ENCODE results near the gene TRAPPC3L. TPM values are rescaled to one million over a fixed set of nuclear protein-coding genes. Genes with fewer than 3 reads are reported as not detected.

Gene TRAPPC3L
- polyA plus RNA-seq, 1 of the 3 experiments (the other 2 are of a cell fraction): 0.03 TPM

GRCh38 chr6:116550796-116551195 lies 5.3 kb upstream of the TRAPPC3L start (continued):
- TF ChIP-seq USF2 (IDR thresholded peaks at IDR 0.05; ENCODE audit: borderline replicate concordance, low read depth, low read length) (no peak), JUND (IDR thresholded peaks at IDR 0.05) (no peak)

- H3K27me3 ChIP-seq (ENCODE audit: insufficient read depth): no peaks in the 10 kb centered on the region
- H3K4me3 ChIP-seq (ENCODE audit: low read depth in 2 of 2, low read length in 1 of 2): no peak overlapping the region
- no peak overlapping the region for H2AFZ ChIP-seq (ENCODE audit: low read depth)
- 90% methylated on average over 6 of the region's 6 CpGs for WGBS (ENCODE audit: low lambda C conversion rate)
- no peaks in the 10 kb centered on the region for H3K36me3 ChIP-seq (replicated peaks in 1 of 2; ENCODE audit: control insufficient read depth in 1 of 2, insufficient read depth in 2 of 2, low read length in 1 of 2)
- no peak for TF ChIP-seq ZBTB33 (IDR thresholded peaks at IDR 0.05; ENCODE audit: borderline replicate concordance, low read depth)
- H3K27ac ChIP-seq (ENCODE audit: low read depth in 2 of 2, low read length in 1 of 2): no peak overlapping the region
- ChIA-PET POLR2A (no interaction called here), CTCF (interaction anchor here (0.7 to 2.2 kb wide), 5 partner anchors 9 to 25 kb away, joined by 3 to 9 read pairs (median 3); no protein-coding TSS in a partner anchor)
- H3K9me3 ChIP-seq: no peaks in the 10 kb centered on the region
- H3K4me1 ChIP-seq (ENCODE audit: control insufficient read depth in 1 of 2, insufficient read depth in 2 of 2, low read depth in 1 of 2, low read length in 1 of 2): no peaks in the 10 kb centered on the region; a peak in 1 of 4 replicates
- H3K9me2 ChIP-seq: no peaks in the 10 kb centered on the region
- H3K4me2 ChIP-seq: no peak overlapping the region
- H3K79me2 ChIP-seq (ENCODE audit: insufficient read depth): no peaks in the 10 kb centered on the region
- no peaks in the 10 kb centered on the region for H3F3A ChIP-seq (replicated peaks; ENCODE audit: insufficient read depth)
- H4K20me1 ChIP-seq (ENCODE audit: insufficient read depth): no peaks in the 10 kb centered on the region
- no peak overlapping the region for H3K9ac ChIP-seq
- DNase-seq: no peak
These were observed 1.9 kb upstream of the TRAPPC3L start for GRCh38 chr6:116547358-116547757.

GRCh38 chr6:116543149-116543548 lies 2.3 kb downstream of the TRAPPC3L start:
- H3K36me3 ChIP-seq (replicated peaks in 1 of 2; ENCODE audit: control insufficient read depth in 1 of 2, insufficient read depth in 2 of 2, low read length in 1 of 2): no peaks in the 10 kb centered on the region
- no peak for DNase-seq
- no peaks in the 10 kb centered on the region for H3F3A ChIP-seq (replicated peaks; ENCODE audit: insufficient read depth)
- ChIA-PET CTCF (interaction anchor here (2.6 to 7.4 kb wide), 4 partner anchors 9 to 274 kb away, joined by 15 to 60 read pairs (median 16); no protein-coding TSS in a partner anchor), POLR2A (interaction anchor here (0.6 kb wide), 1 partner anchor 20 kb away, joined by 3 read pairs; no protein-coding TSS in a partner anchor)
- no peak overlapping the region for H3K9ac ChIP-seq
- H3K4me2 ChIP-seq: no peak overlapping the region
- no peaks in the 10 kb centered on the region for H3K79me2 ChIP-seq (ENCODE audit: insufficient read depth)
- no peaks in the 10 kb centered on the region; a peak in 1 of 4 replicates for H3K4me1 ChIP-seq (ENCODE audit: control insufficient read depth in 1 of 2, insufficient read depth in 2 of 2, low read depth in 1 of 2, low read length in 1 of 2)
- H3K27ac ChIP-seq (ENCODE audit: low read depth in 2 of 2, low read length in 1 of 2): no peak overlapping the region
- no peaks in the 10 kb centered on the region for H3K9me2 ChIP-seq
- H4K20me1 ChIP-seq (ENCODE audit: insufficient read depth): no peaks in the 10 kb centered on the region
- H3K4me3 ChIP-seq (ENCODE audit: low read depth in 2 of 2, low read length in 1 of 2): no peak overlapping the region
- H3K27me3 ChIP-seq (ENCODE audit: insufficient read depth): no peaks in the 10 kb centered on the region
- H2AFZ ChIP-seq (ENCODE audit: low read depth): no peak overlapping the region
- no peaks in the 10 kb centered on the region for H3K9me3 ChIP-seq
- TF ChIP-seq TEAD4 (IDR thresholded peaks at IDR 0.05; ENCODE audit: borderline replicate concordance, insufficient read depth): no peak
- TF ChIP-seq CHD2 (IDR thresholded peaks at IDR 0.05; ENCODE audit: low read length, partially characterized antibody): no peak
- TF ChIP-seq CTCF (IDR thresholded peaks at IDR 0.05): no peak
- no peak for TF ChIP-seq RAD21 (IDR thresholded peaks at IDR 0.05; ENCODE audit: low read length)
- no peak for TF ChIP-seq PBX3 (IDR thresholded peaks at IDR 0.05)
- TF ChIP-seq RFX5 (IDR thresholded peaks at IDR 0.05; ENCODE audit: low read length): no peak
- no peak for TF ChIP-seq SMC3 (IDR thresholded peaks at IDR 0.05; ENCODE audit: low read depth, low read length)
- TF ChIP-seq YY1 (IDR thresholded peaks at IDR 0.05; ENCODE audit: low read depth): no peak
- no peak for TF ChIP-seq RXRA (IDR thresholded peaks at IDR 0.05; ENCODE audit: borderline replicate concordance, low read depth)
- no peak for TF ChIP-seq MXI1 (IDR thresholded peaks at IDR 0.05; ENCODE audit: low read depth, low read length)
- no peak for TF ChIP-seq EP300 (IDR thresholded peaks at IDR 0.05; ENCODE audit: borderline replicate concordance in 1 of 2, low read depth in 1 of 2, low read length in 1 of 2)
- TF ChIP-seq FOSL2 (IDR thresholded peaks at IDR 0.05; ENCODE audit: borderline replicate concordance, low read depth): no peak
- TF ChIP-seq NFIC (IDR thresholded peaks at IDR 0.05; ENCODE audit: borderline replicate concordance): no peak
- TF ChIP-seq NRF1 (IDR thresholded peaks at IDR 0.05; ENCODE audit: low read depth, low read length): no peak
- no peak for TF ChIP-seq USF2 (IDR thresholded peaks at IDR 0.05; ENCODE audit: borderline replicate concordance, low read depth, low read length)
- TF ChIP-seq FOXJ3 (CRISPR knock-in tag; IDR thresholded peaks at IDR 0.05): no peak
- TF ChIP-seq TAF1 (IDR thresholded peaks at IDR 0.05; ENCODE audit: borderline replicate concordance, low read depth, low read length): no peak
- no peak for TF ChIP-seq SIN3A (IDR thresholded peaks at IDR 0.05; ENCODE audit: borderline replicate concordance, low read depth, low read length)
